Activated effector memory CD4-positive, alpha-beta T cell treated with Interleukin-2 at 50 U/mL for 16 hours (primary cell): ENCODE data around the gene PLEKHG3.
"Not testable (repeated sequence)": the region's sequence is repeated elsewhere in the genome, so short reads cannot be mapped to it uniquely, and the experiment has no call there.

Experiments
- DNase-seq: peaks from one replicate; pipeline ENCODE4 v3.0.0-alpha.2; 2020

PLEKHG3 gene

DNA sequence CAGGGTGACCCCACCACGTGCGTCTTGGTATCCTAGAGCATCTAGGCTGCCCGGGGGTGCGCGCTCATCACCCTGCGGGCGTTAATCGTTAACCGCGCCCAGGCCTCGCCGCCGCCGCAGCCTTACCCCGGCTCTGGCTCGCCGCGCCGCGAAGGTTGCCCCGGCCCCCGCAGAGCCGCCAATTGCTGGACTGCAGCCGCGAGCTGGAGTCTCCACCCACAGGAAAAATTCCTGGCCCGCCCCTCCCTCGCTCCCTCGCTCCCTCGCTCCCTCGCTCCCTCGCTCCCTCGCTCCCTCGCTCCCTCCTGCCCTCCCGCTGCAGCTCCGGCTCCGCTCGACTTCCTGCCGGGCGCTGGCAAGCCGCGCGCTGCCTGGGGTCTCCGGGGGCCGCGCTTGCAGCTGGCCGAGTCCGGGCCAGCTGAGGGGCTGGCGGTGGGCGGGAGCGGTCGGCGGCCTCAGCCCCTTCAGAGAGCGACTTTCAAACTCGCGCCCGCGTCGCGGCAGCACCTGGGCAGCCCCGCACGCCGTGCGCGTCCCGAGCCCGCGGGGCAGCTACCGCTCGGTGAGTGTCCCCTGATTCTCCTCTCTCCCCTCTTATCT, at the start of gene PLEKHG3:
PLEKHG3 (plus strand) TSS at position 282 of the 600 bp plus-strand sequence. CDS start 23,208 bp downstream, outside the sequence.
- no peak for DNase-seq

DNA sequence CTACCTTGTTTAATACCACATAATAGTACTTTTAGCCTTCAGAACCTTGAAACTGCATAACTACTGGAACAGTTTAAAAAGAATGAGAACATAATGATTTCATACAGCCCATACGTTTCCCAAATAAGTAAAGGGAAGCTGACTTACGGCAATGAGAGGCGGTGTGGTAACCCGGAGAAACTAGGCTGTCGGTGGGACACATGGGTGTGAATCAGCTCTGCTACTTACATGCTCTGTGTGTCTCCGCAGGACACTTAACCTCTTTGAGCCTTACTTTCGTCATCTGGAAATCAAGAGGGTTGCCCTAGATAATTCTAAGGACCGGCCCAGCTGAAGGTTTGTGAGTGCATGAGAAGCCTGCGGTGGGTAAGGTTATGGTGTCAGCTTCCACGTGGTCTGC, 49.3 kb upstream of the PLEKHG3 start:
- no peak for DNase-seq

DNA sequence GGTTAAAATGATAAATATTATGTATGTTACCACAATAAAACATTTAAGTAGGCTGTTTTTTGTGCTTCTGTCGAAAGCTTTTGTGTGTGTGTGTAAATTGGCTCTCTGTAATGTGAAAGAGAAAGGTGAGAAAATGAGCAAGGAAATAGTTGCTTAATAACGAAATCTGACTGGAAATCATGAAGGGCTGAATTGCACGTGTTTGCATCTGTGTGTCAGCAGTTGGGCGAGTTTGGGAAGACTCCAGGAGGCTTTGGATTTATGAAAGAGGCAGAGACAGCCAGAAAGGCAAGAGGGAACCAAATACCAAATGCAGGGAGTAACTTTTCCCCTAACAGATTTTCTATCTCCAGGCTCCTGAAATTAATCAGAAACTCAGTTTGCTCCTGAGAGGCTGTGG, 47.2 kb upstream of the PLEKHG3 start:
- DNase-seq = no peak

DNA sequence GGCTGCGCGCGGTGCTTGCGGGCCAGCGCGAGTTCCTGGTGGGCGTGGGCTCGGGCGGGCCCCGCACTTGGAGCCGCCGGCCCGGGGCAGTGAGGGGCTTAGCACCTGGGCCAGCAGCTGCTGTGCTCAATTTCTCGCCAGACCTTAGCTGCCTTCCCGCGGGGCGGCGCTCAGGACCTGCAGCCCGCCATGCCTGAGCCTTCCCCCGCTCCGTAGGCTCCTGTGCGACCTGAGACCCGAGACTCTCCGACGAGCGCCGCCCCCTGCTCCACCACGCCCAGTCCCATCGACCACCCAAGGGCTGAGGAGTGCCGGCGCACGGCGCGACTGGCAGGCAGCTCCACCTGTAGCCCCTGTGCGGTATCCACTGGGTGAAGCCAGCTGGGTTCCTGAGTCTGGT, 46.0 kb upstream of the PLEKHG3 start:
- DNase-seq = no peak

DNA sequence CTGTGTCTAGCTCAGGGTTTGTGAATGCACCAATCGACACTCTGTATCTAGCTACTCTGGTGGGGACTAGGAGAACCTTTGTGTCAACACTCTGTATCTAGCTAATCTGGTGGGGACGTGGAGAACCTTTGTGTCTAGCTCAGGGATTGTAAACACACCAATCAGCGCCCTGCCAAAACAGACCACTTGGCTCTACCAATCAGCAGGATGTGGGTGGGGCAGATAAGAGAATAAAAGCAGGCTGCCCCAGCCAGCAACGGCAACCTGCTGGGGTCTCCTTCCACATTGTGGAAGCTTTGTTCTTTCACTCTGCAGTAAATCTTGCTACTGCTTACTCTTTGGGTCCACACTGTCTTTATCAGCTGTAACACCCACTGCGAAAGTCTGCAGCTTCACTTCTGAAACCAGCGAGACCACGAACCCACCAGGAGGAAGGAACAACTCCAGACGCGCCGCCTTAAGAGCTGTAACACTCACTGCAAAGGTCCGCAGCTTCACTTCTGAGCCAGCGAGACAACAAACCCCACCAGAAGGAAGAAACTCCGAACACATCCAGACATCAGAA, 45.4 kb upstream of the PLEKHG3 start:
- not testable (repeated sequence) for DNase-seq

DNA sequence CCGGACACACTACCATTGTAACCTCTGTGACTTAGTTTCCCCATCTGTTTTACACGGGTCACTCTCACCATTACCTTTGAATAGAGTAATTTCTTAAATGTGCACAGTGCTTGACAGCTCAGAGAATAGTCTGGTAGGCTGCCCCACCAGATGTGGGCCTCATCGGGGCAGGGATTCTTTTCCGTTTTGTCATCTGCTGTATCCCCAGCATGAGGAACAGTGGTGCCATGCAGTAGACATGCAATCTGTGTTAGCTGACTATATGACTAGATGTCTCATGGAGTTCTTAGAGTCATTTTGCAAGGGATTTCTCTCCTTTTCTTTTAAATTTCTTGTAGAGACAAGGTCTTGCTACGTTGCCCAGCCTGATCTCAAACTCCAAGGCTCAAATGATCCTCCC, 44.9 kb upstream of the PLEKHG3 start:
- DNase-seq = no peak

DNA sequence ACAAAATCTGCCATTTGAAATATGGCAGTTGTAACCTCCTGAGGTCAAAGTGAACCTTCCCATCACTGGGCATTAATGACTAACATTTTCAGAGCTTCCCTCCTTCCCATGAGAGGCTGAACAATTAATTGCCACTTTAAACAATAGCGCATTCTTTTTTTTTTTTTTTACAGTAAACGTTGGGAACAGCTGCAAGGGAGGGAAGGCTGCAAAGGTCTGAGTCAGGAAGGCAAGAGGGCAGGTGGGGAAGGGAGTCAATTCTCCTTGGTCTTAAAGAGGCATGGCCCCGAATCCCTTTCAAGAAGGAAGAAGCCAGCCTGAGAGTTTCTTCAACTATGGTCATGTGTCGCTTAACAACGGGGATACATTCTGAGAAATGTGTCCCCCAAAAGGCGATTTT, 41.0 kb upstream of the PLEKHG3 start:
- DNase-seq = no peak

DNA sequence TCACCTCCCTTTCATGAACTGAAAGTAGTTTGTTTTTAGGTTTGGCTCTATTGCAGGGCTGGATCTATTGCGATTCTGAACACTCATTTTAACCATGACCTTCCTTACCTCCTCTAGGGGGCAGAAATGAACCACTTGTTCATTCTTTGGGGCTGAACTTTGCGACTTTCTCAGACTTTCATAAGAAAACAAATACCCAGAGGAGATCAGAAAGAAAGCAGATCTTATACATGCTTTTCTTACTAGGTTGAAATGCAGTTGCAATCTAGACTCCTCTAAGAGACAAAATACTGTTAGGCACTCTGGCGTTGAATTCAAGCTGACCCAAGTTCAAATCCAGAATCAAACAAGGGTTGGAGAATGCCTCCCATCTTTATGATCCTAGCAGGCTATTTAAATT, 32.6 kb upstream of the PLEKHG3 start:
- DNase-seq = no peak

DNA sequence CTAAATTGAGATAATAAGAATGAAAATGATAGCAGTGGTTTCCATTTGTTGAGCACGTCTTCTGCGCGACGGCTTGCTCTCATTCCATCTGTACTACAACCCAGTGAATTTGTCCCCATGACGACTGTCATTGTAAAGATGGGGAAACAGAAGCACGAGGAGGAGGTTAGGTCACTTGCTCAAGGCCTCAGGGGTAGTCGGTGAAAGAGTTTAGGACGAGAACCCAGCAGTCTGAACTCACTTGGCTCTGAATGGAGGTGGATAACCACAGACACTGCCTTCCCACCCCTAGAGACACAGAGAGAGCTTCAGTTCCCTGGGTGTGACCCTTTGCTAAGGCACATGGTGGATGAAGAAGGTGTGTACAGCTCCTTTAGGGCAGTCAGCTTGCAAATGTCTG, 30.9 kb upstream of the PLEKHG3 start:
- DNase-seq = peak; percentile 6

DNA sequence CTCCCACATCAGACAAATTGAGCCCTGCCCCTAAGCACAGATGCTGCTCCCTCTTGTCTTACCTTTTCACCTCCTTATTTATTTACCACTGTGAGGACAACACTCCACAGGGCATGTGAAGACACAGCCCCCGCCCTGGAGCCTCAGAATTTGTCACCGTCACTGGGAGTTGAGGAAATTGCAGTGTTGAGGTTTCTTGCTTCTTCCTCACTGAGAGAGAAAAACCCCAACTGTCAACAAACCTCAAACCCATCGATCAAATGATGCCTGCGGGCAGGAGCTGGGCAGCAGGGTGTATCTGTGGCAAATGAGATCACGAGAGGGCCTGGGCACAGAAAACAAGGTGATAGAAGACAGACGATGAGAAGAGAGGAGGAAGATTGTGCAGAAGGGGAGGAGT, 30.5 kb upstream of the PLEKHG3 start:
- peak; percentile 44 for DNase-seq

DNA sequence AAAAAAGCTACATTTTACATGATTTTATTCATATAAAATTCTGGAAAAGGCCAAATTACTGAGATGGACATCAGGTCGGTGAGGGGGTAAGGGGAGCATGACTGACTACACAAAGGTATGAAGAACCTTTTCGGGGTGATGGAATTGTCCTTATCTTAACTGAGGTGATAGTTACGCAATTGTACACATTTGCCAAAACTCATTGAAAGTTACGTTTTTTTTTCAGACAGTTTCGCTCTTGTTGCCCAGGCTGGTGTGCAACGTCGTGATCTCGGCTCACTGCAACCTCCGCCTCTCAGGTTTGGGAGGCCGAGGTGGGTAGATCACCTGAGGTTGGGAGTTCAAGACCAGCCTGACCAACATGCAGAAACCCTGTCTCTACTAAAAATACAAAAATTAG, 29.4 kb upstream of the PLEKHG3 start:
- DNase-seq = no peak

DNA sequence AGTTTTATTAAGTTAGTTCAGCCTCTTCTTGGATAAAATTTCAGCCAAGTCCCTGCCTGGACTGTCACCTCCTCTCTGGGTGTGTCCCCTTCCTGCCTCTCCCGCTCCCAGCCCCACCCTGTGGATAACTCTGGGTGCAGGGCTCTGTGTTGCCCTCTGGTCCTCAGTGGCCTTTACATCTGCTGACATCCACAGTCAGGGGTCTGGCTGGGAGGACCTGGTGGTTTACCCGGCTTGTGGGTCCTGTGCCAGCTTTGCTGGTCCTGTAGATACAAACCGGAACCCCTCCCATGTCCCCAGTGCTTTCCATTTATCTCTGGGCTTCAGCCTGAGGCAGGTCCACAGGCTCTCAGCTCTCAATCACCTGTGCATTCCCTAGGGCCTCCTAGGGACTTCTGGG, 28.9 kb upstream of the PLEKHG3 start:
- DNase-seq = no peak

DNA sequence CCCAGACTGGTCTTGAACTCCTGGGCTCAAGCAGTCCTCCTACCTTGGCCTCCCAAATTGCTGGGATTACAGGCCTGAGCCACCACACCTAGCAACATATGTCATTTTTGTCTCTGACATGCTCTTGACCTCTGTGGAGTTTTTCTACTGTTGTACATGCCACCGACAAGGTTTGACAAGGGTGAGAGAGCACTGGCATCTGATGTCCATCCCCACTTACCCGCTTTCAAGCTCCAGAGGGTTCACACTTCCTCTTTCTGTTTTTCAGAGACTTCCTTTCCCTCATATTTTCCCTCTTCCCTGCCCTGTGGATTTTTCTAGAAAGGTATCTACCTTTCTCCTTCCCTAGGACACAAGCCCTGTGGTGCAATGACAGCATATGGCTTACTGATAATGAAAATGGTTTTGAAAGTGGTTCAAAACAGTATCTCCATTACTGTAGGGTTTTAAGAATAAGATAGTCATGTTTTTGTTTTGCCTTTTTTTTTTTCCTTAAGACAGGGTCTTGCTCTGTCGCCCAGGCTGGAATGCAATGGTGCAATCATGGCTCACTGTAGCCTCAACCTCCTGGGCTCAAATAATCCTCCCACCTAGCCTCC, 27.7 kb upstream of the PLEKHG3 start:
- DNase-seq = no peak

DNA sequence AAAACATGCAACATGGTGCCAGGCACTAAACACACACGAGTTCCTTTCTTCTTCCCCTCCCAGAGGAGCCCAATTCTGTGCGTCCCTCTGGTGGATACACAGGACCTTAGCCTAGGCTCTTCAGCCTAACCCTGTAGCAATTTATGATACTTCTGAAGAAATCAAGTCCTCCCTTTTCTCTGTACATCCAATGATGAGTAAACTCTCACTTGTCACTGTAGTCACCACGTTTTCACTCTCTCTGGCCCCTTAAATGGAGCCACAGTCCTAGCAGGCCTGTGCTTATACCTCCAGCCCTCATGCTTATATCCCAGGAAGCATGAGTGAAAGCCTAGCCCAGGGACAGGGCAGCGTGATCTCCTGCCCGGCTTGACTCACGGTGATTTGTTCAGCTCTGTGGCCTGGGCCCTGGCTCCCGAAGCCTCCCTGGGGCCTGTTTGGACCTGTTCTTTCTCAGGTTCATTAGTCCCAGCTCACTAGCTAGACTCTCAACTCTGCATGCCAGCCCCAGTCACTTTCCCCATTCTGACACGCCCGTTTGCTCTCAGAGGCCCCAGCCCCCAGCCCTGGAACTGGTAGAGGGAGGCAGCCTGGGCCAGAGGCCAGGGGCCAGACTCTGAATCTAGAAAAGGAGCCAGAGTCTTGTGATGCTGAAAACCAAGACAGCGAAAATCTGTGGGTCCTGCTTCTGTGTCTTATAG, 24.1 kb upstream of the PLEKHG3 start:
- DNase-seq = no peak

DNA sequence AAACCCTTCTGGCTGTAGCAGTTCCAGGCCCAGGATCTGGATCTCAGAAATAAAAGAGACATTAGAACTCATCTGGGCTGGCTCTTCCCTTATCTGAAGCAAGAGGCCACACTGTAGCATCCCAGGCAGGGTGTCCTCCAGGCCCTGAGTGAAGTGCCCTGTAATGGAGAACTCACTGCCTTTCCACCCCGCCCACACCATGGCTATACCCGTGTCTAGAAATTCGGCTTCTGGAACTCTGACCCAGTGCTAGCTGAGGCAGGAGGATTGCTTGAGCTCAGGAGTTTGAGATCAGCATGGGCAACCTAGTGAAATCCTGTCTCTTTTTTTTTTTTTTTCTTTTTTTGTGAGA, 23.5 kb upstream of the PLEKHG3 start:
- DNase-seq = no peak

DNA sequence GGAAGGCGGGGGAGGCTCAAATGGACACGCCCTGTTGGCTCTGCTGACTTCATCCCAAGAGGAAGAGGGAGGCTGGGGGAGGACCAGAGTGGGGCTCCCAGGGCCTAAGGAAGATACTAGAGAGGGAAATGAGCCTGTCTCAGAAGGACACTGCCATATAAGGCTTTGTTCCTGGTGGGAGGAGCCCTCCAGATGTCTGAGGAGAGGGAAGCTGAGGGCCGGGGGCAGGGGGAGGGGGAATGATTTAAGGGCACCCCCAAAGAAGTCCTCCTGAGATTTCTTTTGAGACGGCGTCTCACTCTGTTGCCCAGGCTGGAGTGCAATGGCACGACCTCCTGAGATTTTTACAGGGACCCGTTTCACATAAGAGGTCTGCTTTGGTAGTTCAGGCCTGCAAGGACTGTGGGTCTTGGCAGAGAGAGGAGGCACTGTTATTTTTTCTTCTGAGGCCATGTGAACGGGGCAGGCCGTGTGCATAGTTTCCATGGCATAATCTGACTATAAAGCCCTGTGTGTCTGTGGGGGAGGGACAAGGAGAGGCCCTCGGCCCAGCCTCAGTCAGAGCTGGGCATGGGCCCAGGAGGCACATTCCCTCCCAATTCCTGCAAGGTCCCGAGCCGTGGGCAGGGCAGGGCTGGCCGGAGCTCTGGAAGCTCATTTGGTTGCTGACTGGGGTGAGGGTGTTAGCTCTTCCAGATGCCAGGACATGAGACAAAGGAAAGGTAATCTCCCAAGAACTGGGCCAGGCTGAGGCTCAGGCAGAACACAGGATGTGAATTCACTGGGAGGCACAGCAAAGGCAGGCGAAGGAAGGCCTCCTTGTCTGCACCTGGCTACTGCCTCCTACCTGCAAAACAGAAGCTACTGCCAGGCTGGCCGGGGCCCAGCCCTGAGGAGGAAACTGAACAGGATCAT, 22.2 kb upstream of the PLEKHG3 start:
- DNase-seq = no peak

DNA sequence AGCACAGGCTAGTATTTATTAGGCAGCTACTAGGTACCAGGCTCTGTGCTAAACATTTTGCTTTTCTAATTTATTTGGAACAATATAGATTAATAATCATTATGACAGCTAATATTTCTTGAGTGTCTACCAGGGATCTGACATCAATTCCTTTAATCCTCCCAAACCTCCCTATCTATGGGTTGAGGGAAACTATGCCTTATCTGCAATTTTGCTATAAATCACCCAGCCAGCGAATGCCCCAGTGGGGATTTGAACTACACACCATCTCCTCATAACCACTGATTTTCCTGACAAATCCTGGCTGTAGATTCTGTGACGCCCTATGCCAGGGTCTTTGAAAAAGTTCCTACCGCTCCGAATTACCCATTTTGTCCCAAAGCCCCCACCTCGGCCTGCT, 21.4 kb upstream of the PLEKHG3 start:
- no peak for DNase-seq

DNA sequence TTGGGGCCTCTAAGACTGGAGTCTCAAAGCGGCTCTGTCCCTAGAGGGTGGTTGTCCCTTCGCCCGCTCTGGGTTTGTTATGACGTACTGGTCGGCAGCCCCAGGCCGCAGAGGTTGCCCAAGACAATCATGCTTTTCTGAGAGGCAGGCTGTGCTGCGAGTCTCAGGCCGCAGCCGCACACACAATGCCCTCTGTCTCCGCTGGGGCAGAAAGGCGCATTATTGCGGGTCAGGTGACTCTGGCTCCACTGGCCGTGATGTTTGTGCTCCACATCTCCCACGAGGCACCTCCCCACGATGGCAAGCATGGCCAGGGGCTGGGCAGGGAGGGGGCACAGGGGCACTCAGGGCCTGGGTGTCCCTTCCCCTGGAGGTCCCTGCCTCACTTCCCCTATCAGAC, 21.0 kb upstream of the PLEKHG3 start:
- no peak for DNase-seq

DNA sequence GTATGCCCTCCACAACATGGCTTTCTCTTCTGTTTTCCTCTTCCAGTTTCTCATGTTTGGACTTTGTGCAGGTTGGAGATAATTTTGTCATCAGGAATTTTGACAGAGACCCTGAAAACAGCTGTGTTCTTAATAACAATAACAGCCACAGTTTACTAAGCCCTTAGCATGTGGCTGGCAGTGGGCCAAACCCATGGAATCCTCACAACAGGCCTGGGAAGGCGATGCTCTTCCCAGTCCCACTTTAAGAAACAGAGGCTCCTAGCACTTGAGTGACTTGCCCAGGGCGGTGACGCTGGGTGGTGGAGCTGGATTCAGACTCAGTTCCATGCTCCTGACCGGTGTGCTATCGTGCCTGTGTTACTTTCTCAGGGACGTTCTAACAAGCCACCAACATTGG, 20.1 kb upstream of the PLEKHG3 start:
- DNase-seq = no peak

DNA sequence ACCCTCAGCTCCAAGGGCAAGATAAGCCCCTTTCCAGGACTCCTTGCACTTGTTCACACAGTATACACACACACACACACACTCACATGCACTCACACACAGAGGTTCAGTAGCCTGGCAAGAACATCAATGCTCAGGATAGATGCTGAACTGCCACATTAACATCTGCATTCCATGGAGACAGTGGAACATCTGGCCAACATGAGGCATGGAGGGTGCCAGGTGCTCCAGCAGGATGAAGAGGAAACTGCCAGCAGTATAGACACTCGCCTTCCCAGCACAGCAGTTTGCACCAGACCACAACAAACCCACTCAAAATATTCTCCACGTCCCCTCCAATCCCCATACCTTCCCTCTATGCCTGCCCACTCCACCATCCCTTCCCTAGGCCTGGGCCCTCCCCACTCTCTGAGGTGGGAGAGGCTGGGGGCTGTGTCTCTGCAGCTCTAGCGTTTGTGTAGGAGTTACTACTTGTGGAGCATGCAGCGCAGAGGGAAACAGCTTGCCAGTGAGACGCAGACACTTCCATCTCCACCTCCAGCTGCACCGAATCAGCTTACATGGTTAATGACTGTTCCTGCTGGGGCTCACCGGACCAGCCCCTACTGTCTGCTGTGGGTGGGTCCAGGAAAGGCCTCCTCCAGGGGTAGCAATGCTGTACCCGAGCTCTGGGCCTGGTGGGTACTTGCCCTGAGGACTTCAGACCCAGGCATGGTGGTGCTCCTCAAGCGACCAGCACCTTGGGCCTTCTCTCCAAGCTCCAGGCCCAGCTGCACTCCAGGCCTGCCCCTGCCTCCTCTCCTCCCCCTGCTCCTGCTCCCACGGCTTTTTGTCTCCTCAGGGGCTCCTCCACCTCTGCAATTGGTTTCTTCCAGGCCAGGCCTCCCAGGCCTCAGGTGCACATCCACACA, 18.6 kb upstream of the PLEKHG3 start:
- DNase-seq = no peak

DNA sequence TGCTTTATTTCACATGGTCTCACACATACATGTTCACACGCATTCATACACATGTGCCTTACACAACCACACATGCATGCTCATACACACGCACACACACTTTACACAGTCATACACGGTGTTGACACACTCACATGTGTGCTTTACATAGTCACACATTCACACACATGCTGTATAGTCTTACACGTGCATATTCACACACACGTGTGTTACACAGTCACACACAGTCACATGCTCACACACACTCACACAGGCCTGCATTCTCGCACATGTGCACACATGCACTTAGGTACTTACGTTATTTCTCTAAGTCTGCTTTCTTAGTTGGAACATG, 18.0 kb upstream of the PLEKHG3 start:
- no peak for DNase-seq

DNA sequence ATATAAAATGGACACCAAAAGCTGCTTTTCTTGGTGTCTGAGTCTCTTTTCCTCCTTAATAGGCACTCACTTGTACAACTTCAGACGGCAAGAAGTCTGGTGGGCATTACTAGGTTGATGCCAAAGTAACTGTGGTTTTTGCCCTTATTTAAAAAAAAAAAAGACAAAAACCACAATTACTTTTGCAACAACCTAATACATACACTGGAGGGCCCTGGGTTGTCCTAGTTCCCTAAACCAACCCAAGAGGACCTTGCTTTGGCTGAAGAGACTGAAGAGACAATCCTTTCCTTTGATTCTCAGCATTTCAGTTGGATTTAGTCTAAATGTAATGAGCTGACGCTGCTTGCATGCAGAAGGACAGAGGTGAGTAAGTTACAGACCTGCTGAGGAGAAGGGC, 16.2 kb upstream of the PLEKHG3 start:
- no peak for DNase-seq
